ENCODE results near the gene TFB1M.
"Not testable (repeated sequence)": the region's sequence is repeated elsewhere in the genome, so short reads cannot be mapped to it uniquely, and the experiment has no call there.

DNA sequence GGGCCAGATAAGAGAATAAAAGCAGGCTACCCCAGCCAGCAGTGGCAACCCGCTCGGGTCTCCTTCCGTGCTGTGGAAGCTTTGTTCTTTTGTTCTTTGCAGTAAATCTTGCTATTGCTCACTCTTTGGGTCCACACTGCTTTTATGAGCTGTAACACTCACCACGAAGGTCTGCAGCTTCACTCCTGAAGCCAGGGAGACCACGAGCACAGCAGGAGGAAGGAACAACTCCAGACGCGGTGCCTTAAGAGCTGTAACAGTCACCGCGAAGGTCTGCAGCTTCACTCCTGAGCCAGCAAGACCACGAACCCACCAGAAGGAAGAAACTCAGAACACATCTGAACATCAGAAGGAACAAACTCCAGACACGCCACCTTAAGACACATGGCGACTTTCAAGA is 49.7 kb upstream of the TFB1M start:
- TF ChIP-seq, protein P1, sequence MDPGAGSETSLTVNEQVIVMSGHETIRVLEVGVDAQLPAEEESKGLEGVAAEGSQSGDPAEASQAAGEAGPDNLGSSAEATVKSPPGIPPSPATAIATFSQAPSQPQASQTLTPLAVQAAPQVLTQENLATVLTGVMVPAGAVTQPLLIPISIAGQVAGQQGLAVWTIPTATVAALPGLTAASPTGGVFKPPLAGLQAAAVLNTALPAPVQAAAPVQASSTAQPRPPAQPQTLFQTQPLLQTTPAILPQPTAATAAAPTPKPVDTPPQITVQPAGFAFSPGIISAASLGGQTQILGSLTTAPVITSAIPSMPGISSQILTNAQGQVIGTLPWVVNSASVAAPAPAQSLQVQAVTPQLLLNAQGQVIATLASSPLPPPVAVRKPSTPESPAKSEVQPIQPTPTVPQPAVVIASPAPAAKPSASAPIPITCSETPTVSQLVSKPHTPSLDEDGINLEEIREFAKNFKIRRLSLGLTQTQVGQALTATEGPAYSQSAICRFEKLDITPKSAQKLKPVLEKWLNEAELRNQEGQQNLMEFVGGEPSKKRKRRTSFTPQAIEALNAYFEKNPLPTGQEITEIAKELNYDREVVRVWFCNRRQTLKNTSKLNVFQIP (CRISPR knock-in tag; IDR thresholded peaks at IDR 0.05; ENCODE audit: borderline replicate concordance, low read depth), result not testable (repeated sequence)
- TF ChIP-seq, protein P2, sequence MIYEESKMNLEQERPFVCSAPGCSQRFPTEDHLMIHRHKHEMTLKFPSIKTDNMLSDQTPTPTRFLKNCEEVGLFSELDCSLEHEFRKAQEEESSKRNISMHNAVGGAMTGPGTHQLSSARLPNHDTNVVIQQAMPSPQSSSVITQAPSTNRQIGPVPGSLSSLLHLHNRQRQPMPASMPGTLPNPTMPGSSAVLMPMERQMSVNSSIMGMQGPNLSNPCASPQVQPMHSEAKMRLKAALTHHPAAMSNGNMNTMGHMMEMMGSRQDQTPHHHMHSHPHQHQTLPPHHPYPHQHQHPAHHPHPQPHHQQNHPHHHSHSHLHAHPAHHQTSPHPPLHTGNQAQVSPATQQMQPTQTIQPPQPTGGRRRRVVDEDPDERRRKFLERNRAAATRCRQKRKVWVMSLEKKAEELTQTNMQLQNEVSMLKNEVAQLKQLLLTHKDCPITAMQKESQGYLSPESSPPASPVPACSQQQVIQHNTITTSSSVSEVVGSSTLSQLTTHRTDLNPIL (CRISPR knock-in tag; IDR thresholded peaks at IDR 0.05; ENCODE audit: low read depth), result not testable (repeated sequence)
- not testable (repeated sequence) for TF ChIP-seq PATZ1 (CRISPR knock-in tag; IDR thresholded peaks at IDR 0.05; ENCODE audit: borderline replicate concordance); ZFP30 (CRISPR knock-in tag; IDR thresholded peaks at IDR 0.05); ZNF70 (CRISPR knock-in tag; IDR thresholded peaks at IDR 0.05); GLIS3 (CRISPR knock-in tag; IDR thresholded peaks at IDR 0.05)
